ENCODE measurements around the gene BAK1.
"Not testable (repeated sequence)": the region's sequence is repeated elsewhere in the genome, so short reads cannot be mapped to it uniquely, and the experiment has no call there.

Gene BAK1

GRCh38 chr6:33585403-33586107 is 5.5 kb upstream of the BAK1 start:
- no peak for FAIRE-seq

- FAIRE-seq: no peak
Observed at GRCh38 chr6:33584700-33585402, 4.8 kb upstream of the BAK1 start.

- FAIRE-seq: no peak
Observed at GRCh38 chr6:33583591-33584155, 3.6 kb upstream of the BAK1 start.

- no peak for FAIRE-seq
Observed at GRCh38 chr6:33581186-33581585, 1.1 kb upstream of the BAK1 start.

- no peak for FAIRE-seq
Observed at GRCh38 chr6:33578588-33579011, 1.5 kb downstream of the BAK1 start.

- no peak for FAIRE-seq
Observed at GRCh38 chr6:33578164-33578563, 1.9 kb downstream of the BAK1 start.

- no peak for FAIRE-seq
Observed at GRCh38 chr6:33577718-33578117, 2.4 kb downstream of the BAK1 start.

- no peak for FAIRE-seq
Observed at GRCh38 chr6:33577106-33577535, 3.0 kb downstream of the BAK1 start.

- FAIRE-seq: no peak
Observed at GRCh38 chr6:33576668-33577067, 3.4 kb downstream of the BAK1 start.

GRCh38 chr6:33575211-33575610 is 4.9 kb downstream of the BAK1 start:
- no peak for FAIRE-seq

- FAIRE-seq: no peak
Observed at GRCh38 chr6:33571637-33572316, 8.3 kb downstream of the BAK1 start.

GRCh38 chr6:33570806-33571636 is 9.1 kb downstream of the BAK1 start:
- FAIRE-seq: no peak

GRCh38 chr6:33568826-33569570 is 11.1 kb downstream of the BAK1 start:
- FAIRE-seq: no peak

GRCh38 chr6:33567836-33568235 is 12.2 kb downstream of the BAK1 start:
- FAIRE-seq: no peak

GRCh38 chr6:33566182-33567084 is 13.6 kb downstream of the BAK1 start:
- FAIRE-seq: no peak

- FAIRE-seq: no peak
Observed at GRCh38 chr6:33558801-33559200, 21.3 kb downstream of the BAK1 start.

GRCh38 chr6:33557376-33557775 is 22.7 kb downstream of the BAK1 start:
- FAIRE-seq: no peak

GRCh38 chr6:33552883-33553282 is 27.2 kb downstream of the BAK1 start:
- not testable (repeated sequence) for FAIRE-seq

- no peak for FAIRE-seq
Observed at GRCh38 chr6:33552252-33552651, 27.8 kb downstream of the BAK1 start.

- no peak for FAIRE-seq
Observed at GRCh38 chr6:33551538-33551937, 28.5 kb downstream of the BAK1 start.

GRCh38 chr6:33549896-33550295 is 30.2 kb downstream of the BAK1 start:
- no peak for FAIRE-seq
